GM23338 (cell line): ENCODE results near the gene CIT. TPM values are rescaled to one million over a fixed set of nuclear protein-coding genes. Genes with fewer than 3 reads are reported as not detected.

Experiments used
- ATAC-seq: fragments of 200-7000 bp; cut with Tn5 transposase; 3 replicates; pipeline ENCODE4 v1.9.1; 2020
- DNase-seq: peaks from one replicate; pipeline ENCODE4 v3.0.0-alpha.2; 2015; ENCODE audit warnings: low spot score
- H2AFZ ChIP-seq: fragments of 200-600 bp; sonication (generic); 2 replicates; pipeline ENCODE4 v1.8.0; 2016; ENCODE audit warnings: antibody characterized with exemption, mild to moderate bottlenecking, moderate library complexity
- H3F3A ChIP-seq: fragments of 200-600 bp; sonication (generic); replicated peaks from 2 replicates; pipeline ENCODE4 v1.8.0; 2017; ENCODE audit warnings: antibody characterized with exemption, mixed run types, low read depth
- H3K27ac ChIP-seq: fragments of 200-600 bp; sonication (generic); 2 replicates; pipeline ENCODE4 v1.6.1; 2016; ENCODE audit warnings: low read depth
- H3K27me3 ChIP-seq: fragments of 200-600 bp; sonication (generic); 2 replicates; pipeline ENCODE4 v1.8.0; 2016; ENCODE audit warnings: mild to moderate bottlenecking, mixed run types, moderate library complexity; ENCODE audit not compliant: insufficient read depth
- H3K36me3 ChIP-seq: fragments of 200-600 bp; sonication (generic); 2 replicates; pipeline ENCODE4 v1.8.0; 2016; ENCODE audit warnings: mild to moderate bottlenecking; ENCODE audit not compliant: insufficient read depth
- H3K4me1 ChIP-seq: fragments of 200-600 bp; sonication (generic); 2 replicates; pipeline ENCODE4 v1.8.0; 2016; ENCODE audit warnings: mild to moderate bottlenecking, moderate library complexity; ENCODE audit not compliant: insufficient read depth
- H3K4me2 ChIP-seq: fragments of 200-600 bp; sonication (generic); 2 replicates; pipeline ENCODE4 v1.7.1; 2017; ENCODE audit warnings: mixed run types
- H3K4me3 ChIP-seq: fragments of 200-600 bp; sonication (generic); 2 replicates; pipeline ENCODE4 v1.6.1; 2016; ENCODE audit warnings: mixed run types
- H3K79me2 ChIP-seq: fragments of 200-600 bp; sonication (generic); replicated peaks from 2 replicates; pipeline ENCODE4 v1.8.0; 2017; ENCODE audit warnings: mild to moderate bottlenecking; ENCODE audit not compliant: insufficient read depth
- H3K9me2 ChIP-seq: fragments of 200-600 bp; sonication (generic); 2 replicates; pipeline ENCODE4 v1.8.0; 2017; ENCODE audit not compliant: insufficient read depth
- H4K20me1 ChIP-seq: fragments of 200-600 bp; sonication (generic); replicated peaks from 2 replicates; pipeline ENCODE4 v1.8.0; 2017; ENCODE audit warnings: mild to moderate bottlenecking; ENCODE audit not compliant: insufficient read depth
- H3K27ac Mint-ChIP-seq: 2 replicates; pipeline ENCODE4 v1.8.0; 2020; ENCODE audit warnings: inconsistent platforms, mild to moderate bottlenecking, moderate library complexity, mixed read lengths
- H3K27me3 Mint-ChIP-seq: 3 replicates; pipeline ENCODE4 v1.8.0; 2022; ENCODE audit warnings: low read depth, mild to moderate bottlenecking, moderate library complexity, mixed read lengths, inconsistent platforms; ENCODE audit not compliant: insufficient read depth, poor library complexity
- H3K36me3 Mint-ChIP-seq: 3 replicates; pipeline ENCODE4 v1.8.0; 2021; ENCODE audit warnings: low read depth, mild to moderate bottlenecking, inconsistent platforms, moderate library complexity, mixed read lengths
- H3K4me1 Mint-ChIP-seq: 3 replicates; pipeline ENCODE4 v1.8.0; 2020; ENCODE audit warnings: mild to moderate bottlenecking, inconsistent platforms, mixed read lengths
- H3K4me3 Mint-ChIP-seq: 3 replicates; pipeline ENCODE4 v1.8.0; 2021; ENCODE audit warnings: moderate library complexity, mild to moderate bottlenecking, inconsistent platforms, mixed read lengths
- H3K9me3 Mint-ChIP-seq: 3 replicates; pipeline ENCODE4 v1.8.0; 2020; ENCODE audit warnings: moderate library complexity, mild to moderate bottlenecking, inconsistent platforms, mixed read lengths
- CTCF ChIP-seq, 2 experiments: fragments of 200-600 bp in 1 of 2; sonication (generic) in 1 of 2; conservative IDR thresholded peaks; 2 replicates each; pipeline versions ENCODE4 v1.5.1 to v1.6.1; 2016 to 2017; ENCODE audit warnings: antibody characterized with exemption in 2 of 2, low read depth in 2 of 2, mild to moderate bottlenecking in 2 of 2, moderate library complexity in 1 of 2
- EZH2 ChIP-seq: fragments of 200-600 bp; sonication (generic); IDR thresholded peaks from one replicate; pipeline ENCODE4 v1.8.0; 2017; ENCODE audit warnings: antibody characterized with exemption, mild to moderate bottlenecking, low read depth; ENCODE audit not compliant: unreplicated experiment
- EZH2phosphoT487 ChIP-seq: fragments of 200-600 bp; sonication (generic); IDR thresholded peaks from one replicate; pipeline ENCODE4 v1.8.1; 2018; ENCODE audit warnings: antibody characterized with exemption; ENCODE audit not compliant: unreplicated experiment
- JUNB ChIP-seq: IDR thresholded peaks from one replicate; pipeline ENCODE4 v1.6.1; 2016; ENCODE audit warnings: antibody characterized with exemption; ENCODE audit not compliant: unreplicated experiment
- POLR2AphosphoS5 ChIP-seq: IDR thresholded peaks from 2 replicates; pipeline ENCODE4 v1.6.1; 2016; ENCODE audit warnings: antibody characterized with exemption, low read depth
- STAT1 ChIP-seq: IDR thresholded peaks from one replicate; pipeline ENCODE4 v1.6.1; 2016; ENCODE audit warnings: antibody characterized with exemption; ENCODE audit not compliant: unreplicated experiment
- ZNF114 ChIP-seq: fragments of 250-450 bp; sonication (Bioruptor Pico); IDR thresholded peaks from 2 replicates; pipeline ENCODE4 v1.5.0; 2020; ENCODE audit warnings: mild to moderate bottlenecking, moderate library complexity
- ZNF331 ChIP-seq: fragments of 250-450 bp; sonication (Bioruptor Pico); IDR thresholded peaks from 2 replicates; pipeline ENCODE4 v1.5.0; 2020; ENCODE audit warnings: low read depth, mild to moderate bottlenecking, moderate library complexity
- polyA plus RNA-seq: library from polyadenylated mRNA; unstranded; fragments of >200 nt; fragmentation: Nextera tagmentation; extraction: Ambion mirVana; gene quantifications from 2 replicates; pipeline ENCODE4 v1.2.1, GENCODE V29; 2016
- total RNA-seq: library from RNA; depleted of rRNA; stranded (reverse); fragments of >200 nt; shearing (Covaris generic); gene quantifications from 2 replicates; pipeline ENCODE4 v1.2.3, GENCODE V29; 2014
- TF ChIP-seq, protein P1 (sequence below): IDR thresholded peaks from one replicate; pipeline ENCODE4 v1.6.1; 2018; ENCODE audit warnings: antibody characterized with exemption; ENCODE audit not compliant: unreplicated experiment

The CIT gene
- total and polyA plus RNA-seq, 2 experiments from 2014 or later, result 9.7 to 47.8 TPM

DNA sequence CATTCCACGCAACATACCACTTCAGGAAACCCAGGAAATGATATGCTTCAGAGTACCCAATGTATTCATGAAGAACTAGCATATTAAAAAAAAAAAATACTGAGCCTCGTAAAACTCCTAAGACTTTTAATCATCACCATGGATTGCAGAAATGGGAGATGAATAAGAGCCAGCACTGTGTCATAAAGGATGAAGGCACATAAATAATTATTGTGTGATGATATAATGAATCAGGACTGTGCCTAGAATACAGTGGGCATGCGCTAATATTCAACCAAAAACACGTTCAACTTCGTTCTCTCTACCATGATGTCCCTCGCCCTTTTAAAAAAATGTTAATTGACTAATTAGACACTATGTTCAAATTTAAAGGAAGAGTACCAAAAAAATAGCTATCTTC lies 68.7 kb downstream of the CIT start (continued):
- TF ChIP-seq, protein P1, sequence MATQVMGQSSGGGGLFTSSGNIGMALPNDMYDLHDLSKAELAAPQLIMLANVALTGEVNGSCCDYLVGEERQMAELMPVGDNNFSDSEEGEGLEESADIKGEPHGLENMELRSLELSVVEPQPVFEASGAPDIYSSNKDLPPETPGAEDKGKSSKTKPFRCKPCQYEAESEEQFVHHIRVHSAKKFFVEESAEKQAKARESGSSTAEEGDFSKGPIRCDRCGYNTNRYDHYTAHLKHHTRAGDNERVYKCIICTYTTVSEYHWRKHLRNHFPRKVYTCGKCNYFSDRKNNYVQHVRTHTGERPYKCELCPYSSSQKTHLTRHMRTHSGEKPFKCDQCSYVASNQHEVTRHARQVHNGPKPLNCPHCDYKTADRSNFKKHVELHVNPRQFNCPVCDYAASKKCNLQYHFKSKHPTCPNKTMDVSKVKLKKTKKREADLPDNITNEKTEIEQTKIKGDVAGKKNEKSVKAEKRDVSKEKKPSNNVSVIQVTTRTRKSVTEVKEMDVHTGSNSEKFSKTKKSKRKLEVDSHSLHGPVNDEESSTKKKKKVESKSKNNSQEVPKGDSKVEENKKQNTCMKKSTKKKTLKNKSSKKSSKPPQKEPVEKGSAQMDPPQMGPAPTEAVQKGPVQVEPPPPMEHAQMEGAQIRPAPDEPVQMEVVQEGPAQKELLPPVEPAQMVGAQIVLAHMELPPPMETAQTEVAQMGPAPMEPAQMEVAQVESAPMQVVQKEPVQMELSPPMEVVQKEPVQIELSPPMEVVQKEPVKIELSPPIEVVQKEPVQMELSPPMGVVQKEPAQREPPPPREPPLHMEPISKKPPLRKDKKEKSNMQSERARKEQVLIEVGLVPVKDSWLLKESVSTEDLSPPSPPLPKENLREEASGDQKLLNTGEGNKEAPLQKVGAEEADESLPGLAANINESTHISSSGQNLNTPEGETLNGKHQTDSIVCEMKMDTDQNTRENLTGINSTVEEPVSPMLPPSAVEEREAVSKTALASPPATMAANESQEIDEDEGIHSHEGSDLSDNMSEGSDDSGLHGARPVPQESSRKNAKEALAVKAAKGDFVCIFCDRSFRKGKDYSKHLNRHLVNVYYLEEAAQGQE, result no peak
- no peak for TF ChIP-seq EZH2phosphoT487
- TF ChIP-seq STAT1, result no peak
- TF ChIP-seq JUNB, result no peak
- TF ChIP-seq ZNF114 (CRISPR knock-in tag), result no peak
- TF ChIP-seq ZNF331, result no peak
- no peak for TF ChIP-seq EZH2

- Mint-ChIP-seq H3K36me3 (peaks cover 40% of the 10 kb centered on the region), H3K4me1 (peaks cover 20% of the 10 kb centered on the region), H3K27ac (no peak overlapping the region), H3K27me3 (no peaks in the 10 kb centered on the region), H3K4me3 (no peak overlapping the region), H3K9me3 (peaks cover 20% of the 10 kb centered on the region)
- Histone ChIP-seq H3K27ac (no peak overlapping the region), H2AFZ (no peak overlapping the region), H3F3A (peaks cover 6% of the 10 kb centered on the region; the same call in 1 of the 2 replicates), H3K79me2 (0 out of 2 replicates have a peak, but pooled peaks cover 3% of the 10 kb centered on the region), H3K4me3 (no peak overlapping the region), H3K4me2 (no peak overlapping the region), H3K36me3 (0 out of 2 replicates have a peak, but pooled peaks cover 11% of the 10 kb centered on the region), H3K4me1 (peaks cover 17% of the 10 kb centered on the region), H3K27me3 (no peaks in the 10 kb centered on the region), H4K20me1 (peaks cover 14% of the 10 kb centered on the region; the same call in 1 of the 2 replicates), H3K9me2 (no peaks in the 10 kb centered on the region)
- no peak for DNase-seq
- TF ChIP-seq ZNF331, result no peak
- no peak for TF ChIP-seq POLR2AphosphoS5
- TF ChIP-seq STAT1, result no peak
- TF ChIP-seq EZH2phosphoT487, result no peak
- TF ChIP-seq CTCF (conservative IDR thresholded peaks at IDR 0.05; ENCODE audit: low read depth in 2 of 2), result no peak
- no peak for ATAC-seq
These were observed 69.7 kb downstream of the CIT start for GRCh38 chr12:119807380-119807779.
